ENCODE results near the gene SPRR5. TPM values are rescaled to one million over a fixed set of nuclear protein-coding genes. Genes with fewer than 3 reads are reported as not detected.

SPRR5 gene
- total and polyA plus RNA-seq, 3 donors from 2014 or later = not detected

GRCh38 chr1:152926091-152926490, 20.9 kb upstream of the SPRR5 start:
- no peaks in the 10 kb centered on the region for H3K4me1 ChIP-seq
- H3K9me3 ChIP-seq = no peaks in the 10 kb centered on the region
- H3K27ac ChIP-seq = no peak overlapping the region
- H3K36me3 ChIP-seq (ENCODE audit: low read depth, missing control alignments) = no peaks in the 10 kb centered on the region
- no peak for TF ChIP-seq POLR2A (IDR thresholded peaks at IDR 0.05)
- no peak for TF ChIP-seq CTCF (IDR thresholded peaks at IDR 0.05)
- no peak overlapping the region for H3K4me3 ChIP-seq
- no peak for DNase-seq
- 80% methylated on average over 3 of the region's 3 CpGs for WGBS, 2 donors
- intact Hi-C loops (cut with DNase I; ENCODE audit: low total_unique reads) = no loop called here
- H3K27me3 ChIP-seq = no peaks in the 10 kb centered on the region

- Histone ChIP-seq H3K9me3 (no peaks in the 10 kb centered on the region), H3K36me3 (ENCODE audit: low read depth, missing control alignments) (no peaks in the 10 kb centered on the region), H3K4me3 (no peak overlapping the region), H3K27ac (no peak overlapping the region), H3K27me3 (no peaks in the 10 kb centered on the region), H3K4me1 (no peaks in the 10 kb centered on the region)
- 90 to 92% methylated on average over 3 of the region's 3 CpGs for WGBS, 2 donors
- intact Hi-C loops (cut with DNase I; ENCODE audit: low total_unique reads) = no loop called here
- DNase-seq = no peak
- TF ChIP-seq POLR2A (IDR thresholded peaks at IDR 0.05) = no peak
- TF ChIP-seq CTCF (IDR thresholded peaks at IDR 0.05) = no peak
These were observed 18.3 kb upstream of the SPRR5 start for GRCh38 chr1:152928671-152929070.

- Histone ChIP-seq H3K9me3 (no peaks in the 10 kb centered on the region), H3K4me1 (no peaks in the 10 kb centered on the region), H3K27me3 (no peaks in the 10 kb centered on the region), H3K27ac (no peak overlapping the region), H3K4me3 (no peak overlapping the region), H3K36me3 (ENCODE audit: low read depth, missing control alignments) (no peaks in the 10 kb centered on the region)
- intact Hi-C loops (cut with DNase I; ENCODE audit: low total_unique reads) = no loop called here
- DNase-seq = no peak
- TF ChIP-seq POLR2A (IDR thresholded peaks at IDR 0.05) (no peak), CTCF (IDR thresholded peaks at IDR 0.05) (no peak)
- WGBS, 2 donors = 83 to 89% methylated on average over 4 of the region's 4 CpGs
These were observed 14.7 kb upstream of the SPRR5 start for GRCh38 chr1:152932170-152932811.

GRCh38 chr1:152933196-152933595, 13.8 kb upstream of the SPRR5 start:
- no peak overlapping the region for H3K4me3 ChIP-seq
- no peaks in the 10 kb centered on the region for H3K27me3 ChIP-seq
- H3K9me3 ChIP-seq = no peaks in the 10 kb centered on the region
- TF ChIP-seq CTCF (IDR thresholded peaks at IDR 0.05) (no peak), POLR2A (IDR thresholded peaks at IDR 0.05) (no peak)
- no peak for DNase-seq
- intact Hi-C loops (cut with DNase I; ENCODE audit: low total_unique reads) = no loop called here
- H3K36me3 ChIP-seq (ENCODE audit: low read depth, missing control alignments) = no peaks in the 10 kb centered on the region
- 82 to 83% methylated on average over 2 of the region's 2 CpGs for WGBS, 2 donors
- H3K4me1 ChIP-seq = no peaks in the 10 kb centered on the region
- H3K27ac ChIP-seq = no peak overlapping the region

GRCh38 chr1:152940614-152941013, 6.4 kb upstream of the SPRR5 start:
- TF ChIP-seq CTCF (IDR thresholded peaks at IDR 0.05) (no peak), POLR2A (IDR thresholded peaks at IDR 0.05) (no peak)
- H3K9me3 ChIP-seq = no peaks in the 10 kb centered on the region
- intact Hi-C loops (cut with DNase I; ENCODE audit: low total_unique reads) = no loop called here
- no peaks in the 10 kb centered on the region for H3K36me3 ChIP-seq (ENCODE audit: low read depth, missing control alignments)
- H3K4me3 ChIP-seq = no peak overlapping the region
- DNase-seq = no peak
- no peaks in the 10 kb centered on the region for H3K4me1 ChIP-seq
- no peaks in the 10 kb centered on the region for H3K27me3 ChIP-seq
- 97 to 100% methylated on average over 1 of the region's 1 CpG for WGBS, 2 donors
- no peak overlapping the region for H3K27ac ChIP-seq
